Testis (tissue), 3 donors: ENCODE data around the gene CACNA2D4. TPM values are rescaled to one million over a fixed set of nuclear protein-coding genes. Genes with fewer than 3 reads are reported as not detected.

Experiments used
- DNase-seq: peaks from one replicate; pipeline ENCODE4 v3.0.0-alpha.2; 2019
- H3K27ac ChIP-seq, 2 donors: fragments of 200-600 bp; sonication (generic); one replicate each; pipeline ENCODE4 v1.5.1; 2019
- H3K27me3 ChIP-seq: fragments of 200-600 bp; sonication (generic); one replicate; pipeline ENCODE4 v1.5.1; 2019
- H3K36me3 ChIP-seq: fragments of 200-600 bp; sonication (generic); one replicate; pipeline ENCODE4 v1.5.1; 2017; ENCODE audit warnings: low read depth; ENCODE audit errors: missing control alignments
- H3K4me1 ChIP-seq: fragments of 200-600 bp; sonication (generic); one replicate; pipeline ENCODE4 v1.5.1; 2019
- H3K4me3 ChIP-seq, 2 donors: fragments of 200-600 bp; sonication (generic); one replicate each; pipeline ENCODE4 v1.5.1; 2017 to 2019
- H3K9me3 ChIP-seq: fragments of 200-600 bp; sonication (generic); one replicate; pipeline ENCODE4 v1.5.1; 2017
- CTCF ChIP-seq, 3 experiments: fragments of 450-650 bp in 2 of 3; fragments of 200-600 bp in 1 of 3; sonication (generic) in 1 of 3; IDR thresholded peaks; one replicate each; pipeline ENCODE4 v1.5.1; 2016 to 2019; ENCODE audit warnings: antibody characterized with exemption in 3 of 3, mild to moderate bottlenecking in 2 of 3, moderate library complexity in 1 of 3
- POLR2A ChIP-seq: fragments of 450-650 bp; IDR thresholded peaks from one replicate; pipeline ENCODE4 v1.6.1; 2017; ENCODE audit warnings: antibody characterized with exemption, mild to moderate bottlenecking, moderate library complexity
- WGBS, 2 donors: methylation state at CpG; one replicate each; pipeline ENCODE4 v1.1.5; 2018; 5-methylcytosine and 5-hydroxymethylcytosine counted together
- intact Hi-C: fragments of 100-400 bp; cut with DNase I; formaldehyde crosslinking; loops from one replicate; pipeline ENCODE4 v1.15.1; 2023; ENCODE audit warnings: low total_unique reads
- polyA plus RNA-seq: library from polyadenylated mRNA; stranded (reverse); fragments of 350-450 nt; fragmentation: Illumina TruSeq; extraction: RNeasy Lipid Tissue Mini Kit (QIAGEN cat#74804); gene quantifications from one replicate; pipeline ENCODE4 v1.2.3, GENCODE V29; 2014; ENCODE audit warnings: low read depth, low replicate concordance; ENCODE audit not compliant: insufficient read depth
- total RNA-seq, 2 donors: library from RNA; depleted of rRNA; stranded (reverse); fragments of >200 nt; gene quantifications; one replicate each; pipeline ENCODE4 v1.2.3, GENCODE V29; 2016

The CACNA2D4 gene
- total and polyA plus RNA-seq, 3 donors from 2014 or later: 10.8 to 18.3 (median 15.8) TPM

GRCh38 chr12:1844223-1844622, 74.2 kb downstream of the CACNA2D4 start:
- Histone ChIP-seq H3K36me3 (no peaks in the 10 kb centered on the region), H3K27ac (no peak overlapping the region), H3K9me3 (no peaks in the 10 kb centered on the region), H3K4me1 (no peaks in the 10 kb centered on the region), H3K4me3 (no peak overlapping the region), H3K27me3 (no peaks in the 10 kb centered on the region)
- WGBS, 2 donors: 77 to 80% methylated on average over 10 of the region's 10 CpGs
- TF ChIP-seq POLR2A (no peak), CTCF (IDR thresholded peaks at IDR 0.05) (no peak)
- intact Hi-C loops: no loop called here
- no peak for DNase-seq

- no peaks in the 10 kb centered on the region for H3K27me3 ChIP-seq
- DNase-seq: no peak
- H3K4me3 ChIP-seq: no peak overlapping the region
- H3K4me1 ChIP-seq: no peaks in the 10 kb centered on the region
- intact Hi-C loops: no loop called here
- no peak overlapping the region for H3K27ac ChIP-seq
- TF ChIP-seq CTCF (IDR thresholded peaks at IDR 0.05) (no peak), POLR2A (no peak)
- WGBS, 2 donors: 84 to 90% methylated on average over 1 to 3 of the region's 3 CpGs
- H3K36me3 ChIP-seq: no peaks in the 10 kb centered on the region
- H3K9me3 ChIP-seq: no peaks in the 10 kb centered on the region
Observed at GRCh38 chr12:1843641-1844005, 74.8 kb downstream of the CACNA2D4 start.

GRCh38 chr12:1842905-1843640, 75.4 kb downstream of the CACNA2D4 start:
- TF ChIP-seq CTCF (IDR thresholded peaks at IDR 0.05): no peak
- TF ChIP-seq POLR2A: no peak
- Histone ChIP-seq H3K9me3 (no peaks in the 10 kb centered on the region), H3K4me3 (no peak overlapping the region), H3K27me3 (no peaks in the 10 kb centered on the region), H3K36me3 (no peaks in the 10 kb centered on the region), H3K27ac (no peak overlapping the region), H3K4me1 (no peaks in the 10 kb centered on the region)
- 72 to 79% methylated on average over 13 to 16 of the region's 16 CpGs for WGBS, 2 donors
- DNase-seq: no peak
- intact Hi-C loops: no loop called here

GRCh38 chr12:1842183-1842904, 76.1 kb downstream of the CACNA2D4 start:
- 74 to 90% methylated on average over 12 to 18 of the region's 18 CpGs for WGBS, 2 donors
- H3K4me3 ChIP-seq: no peak overlapping the region
- no peaks in the 10 kb centered on the region for H3K27me3 ChIP-seq
- no peak overlapping the region for H3K27ac ChIP-seq
- no peak for DNase-seq
- H3K36me3 ChIP-seq: no peaks in the 10 kb centered on the region
- TF ChIP-seq CTCF (IDR thresholded peaks at IDR 0.05) (no peak), POLR2A (no peak)
- no peaks in the 10 kb centered on the region for H3K9me3 ChIP-seq
- intact Hi-C loops: no loop called here
- H3K4me1 ChIP-seq: no peaks in the 10 kb centered on the region
